Hepatocyte (in vitro differentiated cells): ENCODE measurements around the gene SLC39A7.

Source experiments
- EZH2 ChIP-seq: fragments of 200-600 bp; sonication (generic); IDR thresholded peaks from 2 replicates; pipeline ENCODE4 v1.6.1; 2016; ENCODE audit warnings: antibody characterized with exemption, mild to moderate bottlenecking, borderline replicate concordance
- TF ChIP-seq, protein P1 (sequence below): fragments of 200-600 bp; sonication (generic); IDR thresholded peaks from 2 replicates; pipeline ENCODE4 v1.5.1; 2016; ENCODE audit warnings: antibody characterized with exemption, mild to moderate bottlenecking; ENCODE audit not compliant: poor library complexity

- no peak for TF ChIP-seq EZH2
- TF ChIP-seq, protein P1, sequence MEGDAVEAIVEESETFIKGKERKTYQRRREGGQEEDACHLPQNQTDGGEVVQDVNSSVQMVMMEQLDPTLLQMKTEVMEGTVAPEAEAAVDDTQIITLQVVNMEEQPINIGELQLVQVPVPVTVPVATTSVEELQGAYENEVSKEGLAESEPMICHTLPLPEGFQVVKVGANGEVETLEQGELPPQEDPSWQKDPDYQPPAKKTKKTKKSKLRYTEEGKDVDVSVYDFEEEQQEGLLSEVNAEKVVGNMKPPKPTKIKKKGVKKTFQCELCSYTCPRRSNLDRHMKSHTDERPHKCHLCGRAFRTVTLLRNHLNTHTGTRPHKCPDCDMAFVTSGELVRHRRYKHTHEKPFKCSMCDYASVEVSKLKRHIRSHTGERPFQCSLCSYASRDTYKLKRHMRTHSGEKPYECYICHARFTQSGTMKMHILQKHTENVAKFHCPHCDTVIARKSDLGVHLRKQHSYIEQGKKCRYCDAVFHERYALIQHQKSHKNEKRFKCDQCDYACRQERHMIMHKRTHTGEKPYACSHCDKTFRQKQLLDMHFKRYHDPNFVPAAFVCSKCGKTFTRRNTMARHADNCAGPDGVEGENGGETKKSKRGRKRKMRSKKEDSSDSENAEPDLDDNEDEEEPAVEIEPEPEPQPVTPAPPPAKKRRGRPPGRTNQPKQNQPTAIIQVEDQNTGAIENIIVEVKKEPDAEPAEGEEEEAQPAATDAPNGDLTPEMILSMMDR = no peak
Observed at GRCh38 chr6:33236328-33236727, 35.7 kb downstream of the SLC39A7 start.
